Measurements from ENCODE around the gene ZC2HC1B.

DNA sequence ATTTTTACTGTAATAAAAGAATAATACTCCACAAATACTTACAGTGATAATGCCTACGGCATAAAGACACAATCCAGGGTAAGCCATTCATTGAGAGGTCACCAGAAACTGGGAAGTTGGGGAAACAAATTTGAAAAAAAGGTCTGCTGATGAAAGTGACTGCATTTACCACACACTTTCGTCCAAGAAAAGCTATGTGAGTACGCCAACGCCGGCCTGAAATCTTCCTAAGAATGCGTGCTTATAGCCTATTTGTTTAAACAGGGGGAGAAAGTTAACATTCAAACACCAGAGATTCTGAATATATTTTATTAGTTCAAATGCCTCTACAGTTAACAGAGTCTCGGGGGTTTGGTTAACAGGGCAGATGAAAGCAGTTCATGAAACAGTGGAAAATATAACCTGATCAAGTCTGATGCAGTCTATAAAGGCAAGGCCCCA lies 21.8 kb upstream of the ZC2HC1B start:
- TF ChIP-seq ARNT (IDR thresholded peaks at IDR 0.05) (no peak), BHLHE40 (IDR thresholded peaks at IDR 0.05; ENCODE audit: borderline replicate concordance) (no peak), TARDBP (IDR thresholded peaks at IDR 0.05) (no peak), SUZ12 (IDR thresholded peaks at IDR 0.05) (no peak), FOXK2 (IDR thresholded peaks at IDR 0.05) (no peak)

All from HEK293T (cell line).